Neural progenitor cell (in vitro differentiated cells): ENCODE measurements around the gene DYSF.

Experiments
- EZH2 ChIP-seq: fragments of 200-600 bp; sonication (generic); IDR thresholded peaks from 2 replicates; pipeline ENCODE4 v1.6.1; 2017; ENCODE audit warnings: antibody characterized with exemption, mild to moderate bottlenecking, moderate library complexity
- EZH2phosphoT487 ChIP-seq: fragments of 200-600 bp; sonication (generic); IDR thresholded peaks from 2 replicates; pipeline ENCODE4 v1.6.1; 2017; ENCODE audit warnings: antibody characterized with exemption
- TF ChIP-seq, protein P1 (sequence below): fragments of 200-600 bp; sonication (generic); IDR thresholded peaks from 2 replicates; pipeline ENCODE4 v1.5.1; 2017; ENCODE audit warnings: antibody characterized with exemption, mild to moderate bottlenecking

- TF ChIP-seq, protein P1, sequence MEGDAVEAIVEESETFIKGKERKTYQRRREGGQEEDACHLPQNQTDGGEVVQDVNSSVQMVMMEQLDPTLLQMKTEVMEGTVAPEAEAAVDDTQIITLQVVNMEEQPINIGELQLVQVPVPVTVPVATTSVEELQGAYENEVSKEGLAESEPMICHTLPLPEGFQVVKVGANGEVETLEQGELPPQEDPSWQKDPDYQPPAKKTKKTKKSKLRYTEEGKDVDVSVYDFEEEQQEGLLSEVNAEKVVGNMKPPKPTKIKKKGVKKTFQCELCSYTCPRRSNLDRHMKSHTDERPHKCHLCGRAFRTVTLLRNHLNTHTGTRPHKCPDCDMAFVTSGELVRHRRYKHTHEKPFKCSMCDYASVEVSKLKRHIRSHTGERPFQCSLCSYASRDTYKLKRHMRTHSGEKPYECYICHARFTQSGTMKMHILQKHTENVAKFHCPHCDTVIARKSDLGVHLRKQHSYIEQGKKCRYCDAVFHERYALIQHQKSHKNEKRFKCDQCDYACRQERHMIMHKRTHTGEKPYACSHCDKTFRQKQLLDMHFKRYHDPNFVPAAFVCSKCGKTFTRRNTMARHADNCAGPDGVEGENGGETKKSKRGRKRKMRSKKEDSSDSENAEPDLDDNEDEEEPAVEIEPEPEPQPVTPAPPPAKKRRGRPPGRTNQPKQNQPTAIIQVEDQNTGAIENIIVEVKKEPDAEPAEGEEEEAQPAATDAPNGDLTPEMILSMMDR: no peak
- TF ChIP-seq EZH2 (no peak), EZH2phosphoT487 (no peak)
Observed at GRCh38 chr2:71720283-71720560, 266.9 kb downstream of the DYSF start.
